Type B pancreatic cell (in vitro differentiated cells): ENCODE measurements around the gene ACAN. TPM values are rescaled to one million over a fixed set of nuclear protein-coding genes. Genes with fewer than 3 reads are reported as not detected.

Experiments
- DNase-seq: peaks from one replicate; pipeline ENCODE4 v3.0.0; 2021; ENCODE audit warnings: mixed read lengths; ENCODE audit not compliant: unreplicated experiment; ENCODE audit errors: extremely low spot score
- H3K27ac Mint-ChIP-seq: 2 replicates; pipeline ENCODE4 v1.8.0; 2021; ENCODE audit warnings: mild to moderate bottlenecking, mixed read lengths
- H3K27me3 Mint-ChIP-seq: 2 replicates; pipeline ENCODE4 v1.8.0; 2021; ENCODE audit warnings: mixed read lengths
- H3K36me3 Mint-ChIP-seq: 2 replicates; pipeline ENCODE4 v1.8.0; 2021; ENCODE audit warnings: mixed read lengths
- H3K4me1 Mint-ChIP-seq: one replicate; pipeline ENCODE4 v1.8.0; 2021; ENCODE audit warnings: mixed read lengths; ENCODE audit not compliant: unreplicated experiment
- H3K4me3 Mint-ChIP-seq: 2 replicates; pipeline ENCODE4 v1.8.0; 2021; ENCODE audit warnings: mild to moderate bottlenecking, mixed read lengths
- H3K9me3 Mint-ChIP-seq: 2 replicates; pipeline ENCODE4 v1.8.0; 2021; ENCODE audit warnings: mixed read lengths
- total RNA-seq: library from RNA; stranded (reverse); gene quantifications from 2 replicates; pipeline ENCODE4 v1.2.1, GENCODE V29; 2021; ENCODE audit warnings: low replicate concordance
- TF ChIP-seq, protein P1 (sequence below): fragments of 200-600 bp; sonication (generic); conservative IDR thresholded peaks from 2 replicates; pipeline ENCODE4 v1.5.0; 2021; ENCODE audit warnings: antibody characterized with exemption, mild to moderate bottlenecking

The ACAN gene
- total RNA-seq, 1 donor from 2014 or later: 6.9 TPM

DNA sequence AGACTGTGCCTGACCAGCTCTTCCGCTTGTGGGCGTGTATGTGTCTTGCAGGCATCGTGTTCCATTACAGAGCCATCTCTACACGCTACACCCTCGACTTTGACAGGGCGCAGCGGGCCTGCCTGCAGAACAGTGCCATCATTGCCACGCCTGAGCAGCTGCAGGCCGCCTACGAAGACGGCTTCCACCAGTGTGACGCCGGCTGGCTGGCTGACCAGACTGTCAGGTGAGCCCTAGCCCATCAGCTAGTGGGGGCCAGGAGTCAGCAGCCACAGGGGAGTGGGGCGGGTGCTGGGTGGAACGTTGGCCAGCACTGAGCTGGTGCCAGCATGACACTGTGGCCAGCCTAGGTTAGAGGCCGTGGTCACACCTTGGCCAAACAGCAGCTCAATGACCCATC lies 36.7 kb downstream of the ACAN start:
- no peak for DNase-seq
- TF ChIP-seq, protein P1, sequence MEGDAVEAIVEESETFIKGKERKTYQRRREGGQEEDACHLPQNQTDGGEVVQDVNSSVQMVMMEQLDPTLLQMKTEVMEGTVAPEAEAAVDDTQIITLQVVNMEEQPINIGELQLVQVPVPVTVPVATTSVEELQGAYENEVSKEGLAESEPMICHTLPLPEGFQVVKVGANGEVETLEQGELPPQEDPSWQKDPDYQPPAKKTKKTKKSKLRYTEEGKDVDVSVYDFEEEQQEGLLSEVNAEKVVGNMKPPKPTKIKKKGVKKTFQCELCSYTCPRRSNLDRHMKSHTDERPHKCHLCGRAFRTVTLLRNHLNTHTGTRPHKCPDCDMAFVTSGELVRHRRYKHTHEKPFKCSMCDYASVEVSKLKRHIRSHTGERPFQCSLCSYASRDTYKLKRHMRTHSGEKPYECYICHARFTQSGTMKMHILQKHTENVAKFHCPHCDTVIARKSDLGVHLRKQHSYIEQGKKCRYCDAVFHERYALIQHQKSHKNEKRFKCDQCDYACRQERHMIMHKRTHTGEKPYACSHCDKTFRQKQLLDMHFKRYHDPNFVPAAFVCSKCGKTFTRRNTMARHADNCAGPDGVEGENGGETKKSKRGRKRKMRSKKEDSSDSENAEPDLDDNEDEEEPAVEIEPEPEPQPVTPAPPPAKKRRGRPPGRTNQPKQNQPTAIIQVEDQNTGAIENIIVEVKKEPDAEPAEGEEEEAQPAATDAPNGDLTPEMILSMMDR: no peak
- H3K36me3 Mint-ChIP-seq: no peaks in the 10 kb centered on the region
- H3K4me3 Mint-ChIP-seq: no peak overlapping the region
- H3K9me3 Mint-ChIP-seq: no peaks in the 10 kb centered on the region
- peaks cover 1% of the 10 kb centered on the region for H3K27me3 Mint-ChIP-seq
- no peaks in the 10 kb centered on the region for H3K4me1 Mint-ChIP-seq
- no peak overlapping the region for H3K27ac Mint-ChIP-seq

DNA sequence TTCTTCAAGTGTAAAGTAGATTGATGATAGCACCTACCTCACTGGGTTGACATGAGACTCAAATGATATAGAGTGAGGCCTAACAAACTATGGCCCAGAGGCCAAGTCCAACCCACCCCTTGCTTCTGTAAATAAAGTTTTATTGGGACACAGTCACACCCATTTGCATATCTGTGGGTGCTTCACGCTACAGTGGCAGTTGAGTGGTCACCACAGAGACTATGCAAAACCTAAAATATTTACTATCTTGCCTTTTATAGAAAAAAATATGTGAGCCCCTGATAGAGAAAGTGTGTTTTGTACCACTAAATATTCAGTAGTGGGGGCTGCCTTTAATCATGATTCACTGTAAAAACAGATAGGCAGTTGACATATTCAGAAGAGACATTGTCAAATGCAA lies 38.0 kb downstream of the ACAN start:
- no peak for DNase-seq
- H3K27ac Mint-ChIP-seq: no peak overlapping the region
- H3K27me3 Mint-ChIP-seq: peaks cover 3% of the 10 kb centered on the region
- TF ChIP-seq, protein P1: no peak
- no peak overlapping the region for H3K4me3 Mint-ChIP-seq
- H3K4me1 Mint-ChIP-seq: no peaks in the 10 kb centered on the region
- H3K9me3 Mint-ChIP-seq: no peaks in the 10 kb centered on the region
- H3K36me3 Mint-ChIP-seq: no peaks in the 10 kb centered on the region

DNA sequence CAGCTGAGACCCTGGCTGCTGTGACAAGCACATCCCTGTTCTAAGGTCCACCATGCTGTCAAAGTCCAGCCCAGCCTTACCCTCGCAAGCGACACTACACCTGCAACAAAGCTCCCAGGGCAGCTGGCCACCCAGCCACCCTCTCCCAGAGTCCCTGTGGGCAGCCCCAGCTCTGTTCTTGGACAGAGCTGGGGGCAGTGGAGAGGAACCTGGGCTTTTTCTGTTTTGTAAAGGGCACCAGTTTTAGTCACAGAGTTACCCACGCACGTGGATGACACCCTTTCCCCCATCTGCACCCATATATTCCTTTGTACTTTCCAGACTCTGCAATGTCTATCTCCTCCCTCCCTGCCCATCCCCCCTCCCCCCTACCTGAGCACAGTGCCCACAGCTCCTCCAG lies 38.9 kb downstream of the ACAN start:
- Mint-ChIP-seq H3K27ac (no peak overlapping the region), H3K36me3 (no peaks in the 10 kb centered on the region)

DNA sequence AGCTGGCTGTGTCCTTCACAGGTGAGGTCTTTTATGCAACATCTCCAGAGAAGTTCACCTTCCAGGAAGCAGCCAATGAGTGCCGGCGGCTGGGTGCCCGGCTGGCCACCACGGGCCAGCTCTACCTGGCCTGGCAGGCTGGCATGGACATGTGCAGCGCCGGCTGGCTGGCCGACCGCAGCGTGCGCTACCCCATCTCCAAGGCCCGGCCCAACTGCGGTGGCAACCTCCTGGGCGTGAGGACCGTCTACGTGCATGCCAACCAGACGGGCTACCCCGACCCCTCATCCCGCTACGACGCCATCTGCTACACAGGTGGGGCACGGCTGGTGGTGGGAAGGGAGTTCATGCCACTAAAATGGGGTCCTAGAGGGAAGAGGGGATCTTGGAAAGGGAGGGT lies 40.1 kb downstream of the ACAN start:
- Mint-ChIP-seq H3K27me3 (peaks cover 3% of the 10 kb centered on the region), H3K36me3 (no peaks in the 10 kb centered on the region), H3K9me3 (no peaks in the 10 kb centered on the region), H3K27ac (no peak overlapping the region), H3K4me3 (no peak overlapping the region), H3K4me1 (peaks cover 5% of the 10 kb centered on the region)
- DNase-seq: no peak
- TF ChIP-seq, protein P1: no peak

More for the DNA sequence above, 38.9 kb downstream of the ACAN start:
- TF ChIP-seq, protein P1: no peak
- Mint-ChIP-seq H3K4me3 (no peak overlapping the region), H3K9me3 (no peaks in the 10 kb centered on the region), H3K27me3 (peaks cover 3% of the 10 kb centered on the region), H3K4me1 (no peaks in the 10 kb centered on the region)
- no peak for DNase-seq

DNA sequence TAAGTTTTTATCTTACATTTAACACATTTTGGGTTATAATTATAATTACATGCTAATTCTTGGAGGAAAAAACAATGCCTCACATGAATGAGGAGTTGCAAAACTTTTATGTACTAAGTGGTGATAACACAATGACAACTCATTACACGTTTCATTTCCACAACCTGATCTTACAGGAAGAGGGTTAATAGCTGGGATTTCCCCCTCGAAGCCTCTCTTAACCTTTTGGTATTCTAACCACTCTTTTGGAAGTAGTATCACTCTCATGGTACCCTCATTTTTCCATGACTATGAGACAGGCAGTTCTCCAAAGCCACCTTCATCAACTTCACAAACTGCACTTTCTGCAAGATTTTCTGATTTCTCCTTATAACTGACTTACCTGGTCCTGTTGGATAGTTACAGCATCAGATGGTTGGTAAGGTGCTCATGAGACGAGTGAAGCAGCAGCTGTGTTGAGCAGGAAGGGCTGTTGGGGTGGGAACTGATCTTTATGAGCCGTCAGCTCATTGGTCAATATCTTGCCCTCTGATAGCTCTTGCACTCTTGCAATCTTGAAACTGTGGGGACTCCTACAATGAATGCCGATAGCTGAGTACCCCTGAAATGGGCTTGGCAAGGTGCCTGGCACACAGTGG lies 41.6 kb downstream of the ACAN start:
- TF ChIP-seq, protein P1: no peak
- no peak overlapping the region for H3K27ac Mint-ChIP-seq

More for the DNA sequence above, 41.6 kb downstream of the ACAN start:
- no peaks in the 10 kb centered on the region for H3K36me3 Mint-ChIP-seq
- no peak overlapping the region for H3K4me3 Mint-ChIP-seq
- DNase-seq: no peak
- H3K9me3 Mint-ChIP-seq: no peaks in the 10 kb centered on the region
- H3K27me3 Mint-ChIP-seq: peaks cover 3% of the 10 kb centered on the region
- peaks cover 10% of the 10 kb centered on the region for H3K4me1 Mint-ChIP-seq
